GM21737 (cell line): ENCODE results near the gene SLC7A5.
"Not testable (repeated sequence)": the region's sequence is repeated elsewhere in the genome, so short reads cannot be mapped to it uniquely, and the experiment has no call there.

ENCODE experiments used
- ATAC-seq: cut with Tn5 transposase; IDR thresholded peaks from one replicate; pipeline ENCODE4 v1.9.1; 2021; ENCODE audit warnings: mild to moderate bottlenecking, moderate library complexity; ENCODE audit not compliant: unreplicated experiment

Gene SLC7A5

DNA sequence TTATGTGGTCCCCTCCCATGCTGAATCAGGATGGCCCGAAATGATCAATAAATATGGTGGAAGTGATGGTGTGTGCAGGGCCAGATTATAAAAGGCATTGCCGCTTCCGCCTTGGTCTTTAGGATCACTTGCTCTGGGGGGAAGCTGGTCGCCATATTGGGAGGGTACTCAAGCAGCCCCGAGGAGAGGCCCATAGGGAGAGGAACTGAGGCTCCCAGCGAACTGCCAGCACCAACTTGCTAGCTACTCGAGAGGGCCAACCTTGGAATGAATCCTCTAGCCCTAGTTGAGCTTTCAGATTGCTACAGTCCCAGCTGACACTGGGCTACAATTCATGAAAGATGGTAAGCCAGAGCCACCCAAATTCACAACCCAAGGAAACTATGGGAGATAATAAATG lies 19.0 kb upstream of the SLC7A5 start:
- not testable (repeated sequence) for ATAC-seq

GRCh38 chr16:87887931-87888330 lies 18.6 kb upstream of the SLC7A5 start:
- not testable (repeated sequence) for ATAC-seq

GRCh38 chr16:87885371-87885967 lies 16.2 kb upstream of the SLC7A5 start:
- not testable (repeated sequence) for ATAC-seq

- no peak for ATAC-seq
Measured at GRCh38 chr16:87882436-87883019, 13.2 kb upstream of the SLC7A5 start.

DNA sequence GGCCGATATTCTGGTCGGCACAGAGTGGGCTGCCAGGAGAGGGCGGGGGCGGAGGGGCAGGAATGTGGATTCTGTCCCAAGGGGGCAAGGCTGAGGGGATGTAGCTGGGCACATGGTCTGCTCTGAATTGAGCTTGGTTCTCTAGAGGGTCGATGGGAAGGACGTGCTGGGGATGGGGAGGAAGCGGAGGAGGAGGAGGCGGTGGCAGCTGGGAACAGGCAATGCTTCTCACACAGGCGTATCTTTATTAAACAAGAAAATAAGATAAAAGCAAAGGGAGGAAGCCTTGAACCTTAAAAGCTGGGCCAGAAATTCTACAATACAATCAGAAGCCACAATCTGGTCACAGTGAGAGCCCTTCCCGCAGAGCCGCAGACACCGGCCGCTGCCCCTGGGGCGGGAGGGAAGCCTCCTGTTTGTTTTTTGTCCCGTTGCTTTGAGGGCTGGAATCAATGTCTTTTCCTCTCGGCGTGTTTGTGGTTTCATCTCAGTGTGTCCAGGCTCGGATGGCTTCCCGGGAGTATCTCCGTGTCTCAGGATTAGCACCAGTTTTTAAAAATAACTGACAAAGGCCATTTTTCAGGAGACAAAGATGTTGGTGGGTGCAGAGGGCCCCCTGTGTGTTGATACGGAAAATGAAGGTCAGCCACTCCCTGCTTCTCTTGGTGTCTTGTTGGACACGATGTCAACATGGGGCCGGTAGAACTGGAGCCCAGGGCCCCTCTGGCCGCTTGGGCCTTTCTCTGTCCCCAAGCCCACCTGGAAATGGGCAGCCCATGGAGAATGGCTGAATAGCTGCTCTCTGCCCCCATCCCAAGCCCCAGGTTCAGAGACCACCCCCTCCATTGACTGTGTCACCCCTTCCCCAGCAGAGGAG lies 12.3 kb upstream of the SLC7A5 start:
- ATAC-seq = no peak

- ATAC-seq = no peak
Measured at GRCh38 chr16:87880117-87880696, 10.9 kb upstream of the SLC7A5 start.

DNA sequence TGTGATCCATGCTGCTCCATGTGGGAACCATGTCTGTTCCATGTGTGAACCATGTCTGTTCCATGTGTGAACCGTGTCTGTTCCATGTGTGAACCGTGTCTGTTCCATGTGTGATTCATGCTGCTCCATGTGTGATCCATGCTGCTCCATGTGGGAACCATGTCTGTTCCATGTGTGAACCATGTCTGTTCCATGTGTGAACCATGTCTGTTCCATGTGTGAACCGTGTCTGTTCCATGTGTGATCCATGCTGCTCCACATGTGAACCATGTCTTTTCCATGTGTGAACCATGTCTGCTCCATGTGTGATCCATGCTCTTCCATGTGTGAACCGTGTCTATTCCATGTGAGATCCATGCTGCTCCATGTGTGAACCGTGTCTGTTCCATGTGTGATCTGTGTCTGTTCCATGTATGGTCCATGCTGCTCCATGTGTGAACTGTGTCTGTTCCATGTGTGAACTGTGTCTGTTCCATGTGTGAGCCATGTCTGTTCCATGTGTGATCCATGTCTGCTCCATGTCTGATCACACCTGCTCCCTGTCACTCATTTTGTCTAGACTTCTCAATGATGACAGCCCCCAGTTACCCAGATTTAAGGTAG lies 10.2 kb upstream of the SLC7A5 start:
- ATAC-seq = not testable (repeated sequence)

DNA sequence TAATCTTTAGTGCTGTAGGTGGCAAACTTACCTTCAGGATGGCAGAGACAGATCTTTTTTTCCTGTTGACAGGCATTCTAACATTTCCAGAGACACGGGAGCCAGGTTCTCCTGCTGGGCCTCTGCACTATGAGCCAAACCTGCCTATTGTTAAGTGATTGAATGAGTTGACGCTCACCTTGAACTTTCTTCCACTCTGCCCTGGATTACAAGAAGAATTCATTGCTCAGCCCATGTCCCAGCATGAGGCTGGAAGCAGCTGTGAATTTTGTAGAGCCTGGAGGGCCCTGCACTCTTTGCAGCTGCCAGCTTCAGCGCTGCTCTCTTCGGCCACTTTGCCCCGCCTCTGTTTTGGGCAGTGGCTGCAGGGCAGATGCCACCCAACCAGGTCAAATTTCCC lies 9.4 kb upstream of the SLC7A5 start:
- ATAC-seq = no peak

- ATAC-seq = no peak
Measured at GRCh38 chr16:87877942-87878507, 8.7 kb upstream of the SLC7A5 start.

- no peak for ATAC-seq
Measured at GRCh38 chr16:87874639-87875427, 5.5 kb upstream of the SLC7A5 start.

- ATAC-seq = not testable (repeated sequence)
Measured at GRCh38 chr16:87870418-87871291, 1.3 kb upstream of the SLC7A5 start.

DNA sequence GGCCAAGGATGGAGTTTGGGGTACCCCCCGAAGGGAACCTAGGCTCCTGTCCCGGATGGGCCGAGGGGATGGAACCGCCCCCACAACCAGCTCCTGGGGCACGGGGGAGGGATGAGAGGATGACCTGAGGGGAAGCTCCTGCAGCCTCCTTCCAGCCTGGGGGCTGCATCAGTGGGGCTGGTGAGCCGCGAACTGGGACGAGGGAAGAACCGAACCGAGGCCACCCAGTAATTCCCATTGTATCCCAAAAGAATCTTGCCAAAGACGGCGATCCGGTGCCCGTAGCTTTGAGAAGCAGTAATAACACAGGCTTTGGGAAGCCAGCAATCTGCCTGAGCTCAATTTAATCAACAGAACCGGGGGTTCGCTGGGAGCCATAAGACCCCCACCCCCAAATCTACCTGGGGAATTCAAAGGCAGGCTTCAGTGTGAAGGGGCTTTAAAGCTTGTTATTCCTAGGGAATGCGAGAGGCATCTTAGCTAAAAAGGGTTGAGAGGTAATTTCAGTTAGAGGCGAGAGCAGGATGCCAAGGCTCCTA lies 641 bp upstream of the SLC7A5 start:
- ATAC-seq = not testable (repeated sequence)

GRCh38 chr16:87868254-87869029 lies 865 bp downstream of the SLC7A5 start:
- peak; percentile 13 for ATAC-seq

DNA sequence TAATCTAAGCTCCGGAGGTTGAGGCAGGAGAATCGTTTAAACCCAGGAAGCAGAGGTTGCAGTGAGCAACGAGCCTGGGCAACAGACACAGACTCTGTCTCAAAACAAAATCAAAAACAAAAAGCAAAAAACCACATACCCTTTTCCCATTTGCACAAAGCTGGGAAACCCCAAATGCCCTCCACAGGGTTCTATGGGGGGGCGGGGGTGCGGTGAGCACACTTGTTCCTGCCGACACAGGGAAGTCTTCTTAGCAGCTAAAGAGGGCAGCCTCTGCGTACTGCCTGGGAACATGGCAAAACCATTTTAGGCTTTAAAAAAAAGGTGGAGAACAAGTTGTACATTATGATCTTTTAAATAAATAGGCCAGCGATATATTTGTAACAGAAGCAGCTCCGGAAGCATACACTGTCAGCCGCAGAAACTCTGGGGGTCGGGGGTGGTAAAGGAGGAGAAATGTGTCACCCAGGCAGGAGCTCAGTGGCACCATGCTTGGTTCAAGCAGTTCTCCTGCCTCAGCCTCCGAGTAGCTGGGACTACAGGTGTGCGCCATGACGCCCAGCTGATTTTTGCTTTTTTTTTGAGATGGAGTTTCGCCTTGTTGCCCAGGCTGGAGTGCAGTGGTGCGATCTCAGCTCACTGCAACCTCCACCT lies 3.3 kb downstream of the SLC7A5 start:
- ATAC-seq = not testable (repeated sequence)

GRCh38 chr16:87864331-87864989 lies 4.8 kb downstream of the SLC7A5 start:
- ATAC-seq = no peak

DNA sequence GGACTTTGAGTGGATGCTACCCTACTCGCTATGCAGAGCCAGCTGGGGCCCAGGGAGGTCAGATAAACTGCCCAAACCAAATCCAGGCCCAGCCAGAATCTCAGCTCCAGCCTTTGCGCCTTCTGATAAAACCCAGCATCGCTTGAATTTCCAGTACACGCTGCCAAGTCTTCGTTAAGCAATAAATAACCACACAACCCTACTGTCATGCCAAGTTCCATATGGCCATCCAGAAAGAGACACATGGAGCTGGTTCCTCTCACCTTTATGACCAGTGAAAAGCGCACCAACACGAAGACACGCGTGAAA lies 6.0 kb downstream of the SLC7A5 start:
- not testable (repeated sequence) for ATAC-seq
